Astrocyte of the spinal cord (primary cell): ENCODE results near the gene NUP98.

Experiments used
- DNase-seq: peaks from one replicate; pipeline ENCODE4 v3.0.0; 2011; ENCODE audit warnings: low read depth, low spot score
- H3K4me3 ChIP-seq: 2 replicates; pipeline ENCODE4 v1.5.1; 2011; ENCODE audit warnings: low read depth, mild to moderate bottlenecking, low read length, moderate library complexity
- CTCF ChIP-seq: IDR thresholded peaks from 2 replicates; pipeline ENCODE4 v1.5.1; 2012; ENCODE audit warnings: low read depth, mild to moderate bottlenecking, low read length, inconsistent platforms
- in situ Hi-C: cut with HindIII; loops from 2 replicates; pipeline ENCODE4 v1.10.0; 2017; ENCODE audit warnings: low sequenced_read_pairs

Gene NUP98

DNA sequence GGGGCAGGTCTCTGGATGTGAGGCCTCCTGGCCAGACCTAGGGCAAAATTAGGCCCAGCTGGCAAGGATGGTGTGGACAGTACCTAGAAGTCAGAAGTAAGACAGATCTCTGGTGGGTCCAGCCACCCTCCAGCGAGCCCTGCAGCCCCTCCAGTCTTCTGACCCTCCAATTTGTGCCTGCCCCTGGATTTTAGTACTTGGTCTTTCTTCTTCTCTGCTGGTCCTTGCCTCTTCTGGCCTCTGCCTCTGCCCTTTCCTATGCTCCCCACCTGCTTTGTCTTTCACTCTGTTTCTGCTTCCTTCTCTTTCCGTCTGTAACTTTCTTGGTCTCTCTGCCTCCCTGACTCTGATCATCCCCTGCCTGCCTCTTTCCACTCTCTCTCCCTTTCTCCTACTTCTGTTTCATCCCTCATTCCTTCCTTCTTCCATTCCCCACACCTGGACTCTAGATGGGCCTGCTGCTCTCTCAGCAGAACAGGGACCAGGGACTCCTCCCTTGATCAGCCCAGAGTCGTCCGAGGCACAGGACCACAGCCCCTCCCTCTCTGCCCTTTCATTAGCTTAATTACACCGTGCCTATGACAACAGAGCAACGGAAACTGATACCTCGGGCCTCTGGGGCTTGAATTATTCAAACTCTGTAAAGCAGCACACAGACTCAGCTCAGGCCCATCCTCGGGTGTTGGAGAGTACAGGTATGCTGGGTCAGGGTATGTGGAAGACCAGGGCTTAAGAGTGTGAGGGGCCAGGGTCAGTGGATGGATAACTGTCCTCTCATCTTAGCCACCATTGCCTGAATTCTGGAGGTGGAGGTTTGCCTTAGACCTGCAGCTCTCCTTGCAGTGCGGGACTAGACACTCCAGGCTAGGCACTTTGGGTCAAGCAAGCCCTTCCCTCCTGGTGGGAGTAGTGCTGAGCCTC lies 125.8 kb downstream of the NUP98 start, which contains the start of gene CHRNA10:
Gene CHRNA10, minus strand, starts transcription at position 51 of the 921 bp plus-strand sequence. CDS start 72 bp downstream, outside the sequence.
- in situ Hi-C loops, result no loop called here
- DNase-seq, result no peak
- H3K4me3 ChIP-seq, result no peak within 1 kb of the TSS
- TF ChIP-seq CTCF, result no peak

- no peak for DNase-seq
- TF ChIP-seq CTCF, result no peak
- in situ Hi-C loops, result no loop called here
- H3K4me3 ChIP-seq, result no peak overlapping the region
Observed at GRCh38 chr11:3669742-3670183, 127.6 kb downstream of the NUP98 start.

- in situ Hi-C loops, result no loop called here
- H3K4me3 ChIP-seq, result no peak overlapping the region
- DNase-seq, result no peak
- no peak for TF ChIP-seq CTCF
Observed at GRCh38 chr11:3669128-3669527, 128.2 kb downstream of the NUP98 start.

- in situ Hi-C loops, result no loop called here
- TF ChIP-seq CTCF, result no peak
- no peak overlapping the region for H3K4me3 ChIP-seq
- DNase-seq, result no peak
Observed at GRCh38 chr11:3667149-3668035, 130.0 kb downstream of the NUP98 start.

DNA sequence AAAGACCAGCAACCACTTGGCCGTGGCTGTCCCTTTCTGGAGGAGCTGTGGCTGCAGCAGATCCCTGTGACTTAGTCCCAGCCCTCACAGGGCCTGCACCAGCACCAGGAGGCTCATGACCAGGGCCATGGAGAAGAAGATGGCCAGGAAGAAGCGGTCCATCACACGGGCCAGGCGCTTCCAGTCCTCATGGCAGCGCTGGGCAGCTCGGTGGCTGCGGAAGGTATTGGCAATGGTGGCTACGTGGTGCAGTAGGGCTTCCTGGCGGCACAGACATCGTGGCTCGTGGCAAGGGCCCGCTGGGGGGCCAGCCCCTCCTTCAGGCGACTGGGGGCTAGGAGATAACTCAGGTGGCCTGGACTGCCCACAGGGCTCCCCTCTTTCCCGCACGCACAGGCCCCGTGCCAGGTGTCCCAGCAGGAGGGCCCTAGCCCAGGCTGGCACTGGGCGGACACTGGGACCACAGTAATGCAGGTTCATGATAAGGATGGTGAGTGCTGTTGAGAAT lies 131.3 kb downstream of the NUP98 start:
- no peak for TF ChIP-seq CTCF
- in situ Hi-C loops, result no loop called here
- no peak overlapping the region for H3K4me3 ChIP-seq
- no peak for DNase-seq

GRCh38 chr11:3665336-3666022 lies 131.9 kb downstream of the NUP98 start:
- no peak for TF ChIP-seq CTCF
- no peak for DNase-seq
- no peak overlapping the region for H3K4me3 ChIP-seq
- in situ Hi-C loops, result no loop called here
